H1 (cell line): ENCODE data around the gene TXLNA. TPM values are rescaled to one million over a fixed set of nuclear protein-coding genes. Genes with fewer than 3 reads are reported as not detected.
A peak's percentile ranks its signal among the peaks of the same experiment; 100 is the strongest.

ENCODE experiments used
- CTCF ChIA-PET: fragments of 300-600 bp; sonication (Branson Sonifier 250); formaldehyde crosslinking; loops from one replicate; lab custom pipeline; 2021; ENCODE audit not compliant: partially characterized antibody; lab: Charles Lee
- POLR2A ChIA-PET: fragments of 300-600 bp; sonication (Branson Sonifier 250); formaldehyde crosslinking; loops from one replicate; lab custom pipeline; 2021; ENCODE audit warnings: inconsistent platforms; ENCODE audit not compliant: partially characterized antibody; lab: Charles Lee
- DNase-seq, 2 experiments: peaks; one replicate each; pipeline versions ENCODE4 v3.0.0 to v3.0.0-alpha.2; 2010 to 2022; ENCODE audit warnings: low spot score in 2 of 2, low read depth in 1 of 2, mixed read lengths in 1 of 2
- FAIRE-seq: peaks from 2 replicates; lab custom pipeline; 2011; peaks lifted over from hg19 to GRCh38; lab: Jason Lieb, UNC
- H2AFZ ChIP-seq: 2 replicates; pipeline ENCODE4 v1.8.1; 2012; ENCODE audit warnings: low read length, inconsistent platforms
- H2AK5ac ChIP-seq: 2 replicates; pipeline ENCODE4 v1.6.1; 2013; ENCODE audit warnings: low read depth, low read length
- H2BK120ac ChIP-seq: replicated peaks from 2 replicates; pipeline ENCODE3; 2013; ENCODE audit warnings: low read depth, low read length, inconsistent platforms
- H2BK12ac ChIP-seq: 2 replicates; pipeline ENCODE4 v1.6.1; 2013; ENCODE audit warnings: low read depth, low read length
- H2BK15ac ChIP-seq: 2 replicates; pipeline ENCODE4 v1.6.1; 2013; ENCODE audit warnings: low read length
- H2BK20ac ChIP-seq: 2 replicates; pipeline ENCODE4 v1.6.1; 2013; ENCODE audit warnings: low read length
- H2BK5ac ChIP-seq: 2 replicates; pipeline ENCODE4 v1.6.1; 2013; ENCODE audit warnings: low read depth, low read length
- H3K14ac ChIP-seq: 2 replicates; pipeline ENCODE4 v1.6.1; 2013; ENCODE audit warnings: inconsistent platforms; ENCODE audit not compliant: insufficient read length
- H3K18ac ChIP-seq: 2 replicates; pipeline ENCODE4 v1.6.1; 2013; ENCODE audit warnings: low read length; ENCODE audit errors: extremely low read depth
- H3K23ac ChIP-seq: 2 replicates; pipeline ENCODE4 v1.6.1; 2013; ENCODE audit warnings: inconsistent platforms; ENCODE audit not compliant: insufficient read length
- H3K23me2 ChIP-seq: 2 replicates; pipeline ENCODE4 v1.6.1; 2013; ENCODE audit warnings: low read depth, low read length
- H3K27ac ChIP-seq: 2 replicates; pipeline ENCODE4 v1.6.1; 2011; ENCODE audit warnings: low read depth, low read length, inconsistent platforms
- H3K27me3 ChIP-seq, 4 experiments: replicated peaks in 1 of 4; 1 replicate in 1 of 4; 2 replicates in 3 of 4; pipeline versions ENCODE4 v1.6.1 to v1.8.1; 2011 to 2013; ENCODE audit warnings: low read length in 3 of 4, mild to moderate bottlenecking in 3 of 4, inconsistent platforms in 2 of 4, mixed read lengths in 2 of 4, moderate library complexity in 1 of 4; ENCODE audit not compliant: control insufficient read depth in 3 of 4, insufficient read depth in 3 of 4; ENCODE audit errors: extremely low read depth in 1 of 4
- H3K36me3 ChIP-seq, 4 experiments: 2 replicates each; pipeline versions ENCODE4 v1.6.1 to v1.8.1; 2011 to 2013; ENCODE audit warnings: mild to moderate bottlenecking in 4 of 4, low read length in 3 of 4, moderate library complexity in 2 of 4, control low read depth in 1 of 4, inconsistent platforms in 1 of 4; ENCODE audit not compliant: insufficient read depth in 4 of 4, control insufficient read depth in 2 of 4
- H3K4ac ChIP-seq: replicated peaks from 2 replicates; pipeline ENCODE3; 2013; ENCODE audit warnings: low read length, low read depth, mixed read lengths, inconsistent platforms; ENCODE audit not compliant: insufficient read length
- H3K4me1 ChIP-seq, 4 experiments: replicated peaks in 1 of 4; 1 replicate in 1 of 4; 2 replicates in 3 of 4; pipeline versions ENCODE4 v1.6.1 to v1.8.1; 2011 to 2013; ENCODE audit warnings: low read length in 3 of 4, inconsistent platforms in 2 of 4, mixed read lengths in 1 of 4; ENCODE audit not compliant: insufficient read depth in 4 of 4, control insufficient read depth in 3 of 4
- H3K4me2 ChIP-seq, 2 experiments: 2 replicates each; pipeline versions ENCODE4 v1.6.1 to v1.8.1; 2011 to 2013; ENCODE audit warnings: low read depth in 2 of 2, low read length in 2 of 2, control low read depth in 1 of 2, inconsistent platforms in 1 of 2, mild to moderate bottlenecking in 1 of 2; ENCODE audit not compliant: insufficient read depth in 1 of 2
- H3K4me3 ChIP-seq, 4 experiments: fragments of 200-600, 300-600 bp in 1 of 4; sonication (generic), shearing (Covaris generic), sonication (Bioruptor Twin) in 1 of 4; 2 replicates each; pipeline versions ENCODE4 v1.5.1 to v1.8.1; 2011 to 2016; ENCODE audit warnings: low read length in 4 of 4, low read depth in 3 of 4, control low read depth in 2 of 4, inconsistent platforms in 2 of 4, mild to moderate bottlenecking in 2 of 4, mixed read lengths in 1 of 4, moderate library complexity in 1 of 4; ENCODE audit not compliant: insufficient read depth in 2 of 4; ENCODE audit errors: extremely low read depth in 1 of 4
- H3K56ac ChIP-seq: replicated peaks from 2 replicates; pipeline ENCODE3; 2013; ENCODE audit warnings: low read depth, mild to moderate bottlenecking, mixed read lengths, low read length, inconsistent platforms; ENCODE audit not compliant: insufficient read length
- H3K79me1 ChIP-seq: 2 replicates; pipeline ENCODE4 v1.6.1; 2013; ENCODE audit warnings: low read depth, low read length, control low read depth
- H3K79me2 ChIP-seq, 2 experiments: 2 replicates each; pipeline versions ENCODE4 v1.6.1 to v1.8.1; 2012 to 2013; ENCODE audit warnings: low read length in 2 of 2, mild to moderate bottlenecking in 2 of 2, inconsistent platforms in 1 of 2; ENCODE audit not compliant: insufficient read depth in 2 of 2, control insufficient read depth in 1 of 2
- H3K9ac ChIP-seq, 4 experiments: replicated peaks in 1 of 4; 1 replicate in 1 of 4; 2 replicates in 3 of 4; pipeline versions ENCODE4 v1.6.1 to v1.8.1; 2011 to 2013; ENCODE audit warnings: low read depth in 3 of 4, low read length in 3 of 4, control low read depth in 2 of 4, mild to moderate bottlenecking in 2 of 4, moderate library complexity in 2 of 4, inconsistent platforms in 1 of 4; ENCODE audit errors: extremely low read depth in 1 of 4
- H3K9me3 ChIP-seq, 2 experiments: 2 replicates each; pipeline versions ENCODE4 v1.6.1 to v1.8.1; 2012 to 2013; ENCODE audit warnings: mild to moderate bottlenecking in 2 of 2, moderate library complexity in 2 of 2, control low read depth in 1 of 2, inconsistent platforms in 1 of 2, low read depth in 1 of 2, low read length in 1 of 2, mixed read lengths in 1 of 2; ENCODE audit not compliant: insufficient read depth in 2 of 2
- H4K20me1 ChIP-seq, 2 experiments: replicated peaks in 1 of 2; 2 replicates each; pipeline versions ENCODE3 to v1.8.1; 2011 to 2013; ENCODE audit warnings: inconsistent platforms in 2 of 2, low read length in 2 of 2, mild to moderate bottlenecking in 1 of 2; ENCODE audit not compliant: insufficient read depth in 2 of 2, control insufficient read depth in 1 of 2
- H4K5ac ChIP-seq: 2 replicates; pipeline ENCODE4 v1.6.1; 2013; ENCODE audit warnings: low read length, low read depth, mixed read lengths, inconsistent platforms; ENCODE audit not compliant: insufficient read length
- H4K8ac ChIP-seq: 2 replicates; pipeline ENCODE4 v1.8.0; 2013; ENCODE audit warnings: mild to moderate bottlenecking, moderate library complexity, low read length, inconsistent platforms; ENCODE audit not compliant: insufficient read depth; ENCODE audit errors: extremely low read depth
- H4K91ac ChIP-seq: replicated peaks from 2 replicates; pipeline ENCODE3; 2013; ENCODE audit warnings: low read length, mixed read lengths, inconsistent platforms; ENCODE audit not compliant: insufficient read length
- ASH2L ChIP-seq: fragments of 200-600, 300-600 bp; sonication (generic); IDR thresholded peaks from one replicate; pipeline ENCODE4 v1.7.1; 2017; ENCODE audit warnings: low read length
- POLR2A ChIP-seq, 2 experiments: IDR thresholded peaks; 1 replicate in 1 of 2; 2 replicates in 1 of 2; pipeline ENCODE4 v1.6.1; 2011; ENCODE audit warnings: low read depth in 2 of 2, low read length in 2 of 2, mild to moderate bottlenecking in 2 of 2; ENCODE audit errors: control extremely low read depth in 1 of 2
- RBBP5 ChIP-seq: IDR thresholded peaks from 2 replicates; pipeline ENCODE4 v1.7.1; 2012; ENCODE audit warnings: low read depth, mild to moderate bottlenecking, inconsistent platforms, low read length, moderate library complexity, borderline replicate concordance
- SIRT6 ChIP-seq: IDR thresholded peaks from one replicate; pipeline ENCODE4 v1.7.1; 2012; ENCODE audit warnings: low read length, inconsistent platforms
- polyA plus RNA-seq, 7 experiments: library from polyadenylated mRNA; depleted of rRNA in 3 of 7; stranded (reverse) in 5 of 7; unstranded in 2 of 7; fragments of >200 nt in 5 of 7; fragments of 200-250 nt in 2 of 7; gene quantifications; 1 replicate in 5 of 7; 2 replicates in 1 of 7; 4 replicates in 1 of 7; pipeline versions ENCODE4 v1.2.1 to v1.2.3, GENCODE V29; 2011 to 2013; ENCODE audit warnings: missing spikeins in 2 of 7, mixed read lengths in 2 of 7
- total RNA-seq: library from RNA; stranded (reverse); fragmentation: NEBNext Ultra II Directional; extraction: Animal tissue kit (Norgen Biotek cat#: 25700); gene quantifications from 2 replicates; pipeline ENCODE4 v1.2.1, GENCODE V29; 2021

The TXLNA gene
- total and polyA plus RNA-seq, 2 of the 8 experiments (the other 6 are each of a cell fraction or from before 2014, with no cell fraction given), result 31.3 to 46.9 TPM

GRCh38 chr1:32195972-32196823 is 16.7 kb downstream of the TXLNA start:
- no peak overlapping the region for H2BK120ac ChIP-seq
- peaks cover 10 to 18% (median 12%) of the 10 kb centered on the region in 4 experiments for H3K4me1 ChIP-seq
- no peak for FAIRE-seq
- no peak overlapping the region for H2BK15ac ChIP-seq
- no peak overlapping the region for H3K4me3 ChIP-seq
- H4K5ac ChIP-seq, result no peak overlapping the region
- H2AFZ ChIP-seq, result no peak overlapping the region
- no peak overlapping the region for H3K23ac ChIP-seq
- CTCF ChIA-PET, result interaction anchor here (0.6 to 2.4 kb wide), 3 partner anchors 11 to 156 kb away, joined by 3 to 16 read pairs (median 3); no protein-coding TSS in a partner anchor
- no peak overlapping the region for H4K91ac ChIP-seq
- no peak overlapping the region for H3K14ac ChIP-seq
- H2BK20ac ChIP-seq, result no peak overlapping the region
- H3K27ac ChIP-seq, result no peak overlapping the region
- no peaks in the 10 kb centered on the region for H3K79me2 ChIP-seq
- H3K36me3 ChIP-seq, result peaks cover 41 to 65% (median 55%) of the 10 kb centered on the region in 4 experiments; a peak in 7 of 8 replicates
- H2BK12ac ChIP-seq, result no peak overlapping the region
- H2BK5ac ChIP-seq, result no peak overlapping the region
- H2AK5ac ChIP-seq, result no peak overlapping the region
- H4K8ac ChIP-seq, result no peak overlapping the region
- H3K4me2 ChIP-seq, result no peak overlapping the region
- H4K20me1 ChIP-seq, result peaks cover 10 to 12% of the 10 kb centered on the region in 2 experiments
- 0 out of 2 replicates have a peak, but pooled peaks cover 3% of the 10 kb centered on the region for H3K79me1 ChIP-seq
- no peak for DNase-seq
- H3K27me3 ChIP-seq, result no peaks in the 10 kb centered on the region
- H3K4ac ChIP-seq, result no peak overlapping the region
- POLR2A ChIA-PET, result interaction anchor here (0.9 to 21.3 kb wide), 9 partner anchors 12 to 166 kb away, joined by 3 to 332 read pairs (median 5); partner anchors contain the start of genes DCDC2B, FAM229A, IQCC and MARCKSL1
- no peak overlapping the region for H3K18ac ChIP-seq
- H3K56ac ChIP-seq, result no peak overlapping the region
- H3K23me2 ChIP-seq, result peaks cover 7% of the 10 kb centered on the region; the same call in 1 of the 2 replicates
- H3K9ac ChIP-seq, result no peak overlapping the region
- no peak for TF ChIP-seq ASH2L
- no peak for TF ChIP-seq SIRT6
- 0 out of 3 replicates have a peak, but pooled peaks of 1 of the 2 experiments have one; percentile 8 for TF ChIP-seq POLR2A (IDR thresholded peaks at IDR 0.05; ENCODE audit: control extremely low read depth in 1 of 2, low read depth in 2 of 2, low read length in 2 of 2)
- no peak for TF ChIP-seq RBBP5
- no peaks in the 10 kb centered on the region for H3K9me3 ChIP-seq
